Measurements from ENCODE around the gene P2RY2. TPM values are rescaled to one million over a fixed set of nuclear protein-coding genes. Genes with fewer than 3 reads are reported as not detected.

P2RY2 gene
- total RNA-seq, 1 experiment from 2014 or later = 22.5 TPM

- POLR2A ChIA-PET (ENCODE audit: unreplicated experiment) = no interaction called here
- H3K4me2 ChIP-seq = no peak overlapping the region
- H3K4me1 ChIP-seq (replicated peaks; ENCODE audit: insufficient read depth) = peaks cover 46% of the 10 kb centered on the region
- CTCF ChIA-PET = no interaction called here
- BruUV-seq (replicated peaks) = no TSS peak
- no peaks in the 10 kb centered on the region for H3K27me3 ChIP-seq (ENCODE audit: insufficient read depth, low read depth)
- no peak overlapping the region for H3K27ac ChIP-seq
- no peaks in the 10 kb centered on the region for H3K36me3 ChIP-seq (ENCODE audit: low read depth)
- H3K79me2 ChIP-seq (ENCODE audit: low read depth) = peaks cover 28% of the 10 kb centered on the region
- H3K9me3 ChIP-seq (ENCODE audit: insufficient read depth, low read depth) = no peaks in the 10 kb centered on the region
- DNase-seq = no peak
- TF ChIP-seq EZH2 (IDR thresholded peaks at IDR 0.05; ENCODE audit: low read depth) = no peak
- TF ChIP-seq CTCF (conservative IDR thresholded peaks at IDR 0.05) = no peak
- H3K9me2 ChIP-seq (ENCODE audit: insufficient read depth) = no peaks in the 10 kb centered on the region
- intact Hi-C loops (cut with micrococcal nuclease; ENCODE audit: unreplicated experiment) = no loop called here
- no peak overlapping the region for H3K4me3 ChIP-seq
- H4K20me1 ChIP-seq (ENCODE audit: insufficient read depth) = no peaks in the 10 kb centered on the region
- H2AFZ ChIP-seq = no peak overlapping the region
- H3F3A ChIP-seq (ENCODE audit: insufficient read depth, low read depth) = peaks cover 9% of the 10 kb centered on the region
Measured at GRCh38 chr11:73215191-73216134, 2.6 kb upstream of the P2RY2 start.

- Histone ChIP-seq H2AFZ (no peak overlapping the region), H3K4me3 (peak overlapping the region; percentile 69; the same call in 1 of the 2 replicates), H3K79me2 (ENCODE audit: low read depth) (peaks cover 38% of the 10 kb centered on the region), H3K27ac (no peak overlapping the region), H3K4me2 (peak overlapping the region; percentile 97), H3K27me3 (ENCODE audit: insufficient read depth, low read depth) (no peaks in the 10 kb centered on the region), H3K9me3 (ENCODE audit: insufficient read depth, low read depth) (no peaks in the 10 kb centered on the region), H3K4me1 (replicated peaks; ENCODE audit: insufficient read depth) (peaks cover 51% of the 10 kb centered on the region), H3F3A (ENCODE audit: insufficient read depth, low read depth) (peaks cover 5% of the 10 kb centered on the region; the same call in 1 of the 2 replicates), H4K20me1 (ENCODE audit: insufficient read depth) (no peaks in the 10 kb centered on the region), H3K36me3 (ENCODE audit: low read depth) (no peaks in the 10 kb centered on the region; the same call in 1 of the 2 replicates), H3K9me2 (ENCODE audit: insufficient read depth) (no peaks in the 10 kb centered on the region)
- CTCF ChIA-PET = no interaction called here
- no TSS peak for BruUV-seq (replicated peaks)
- no peak for DNase-seq
- TF ChIP-seq CTCF (conservative IDR thresholded peaks at IDR 0.05) = no peak
- TF ChIP-seq EZH2 (IDR thresholded peaks at IDR 0.05; ENCODE audit: low read depth) = no peak
- POLR2A ChIA-PET (ENCODE audit: unreplicated experiment) = no interaction called here
- intact Hi-C loops (cut with micrococcal nuclease; ENCODE audit: unreplicated experiment) = no loop called here
Measured at GRCh38 chr11:73216465-73216864, 1.6 kb upstream of the P2RY2 start.

- H3K27ac ChIP-seq = peak overlapping the region; percentile 46
- CTCF ChIA-PET = interaction anchor here (0.6 to 1.5 kb wide), 3 partner anchors 30 to 265 kb away, joined by 3 to 7 read pairs (median 4); no protein-coding TSS in a partner anchor
- BruUV-seq (replicated peaks) = TSS peak; percentile 63
Measured at GRCh38 chr11:73217131-73217809, 811 bp upstream of the P2RY2 start.

More at GRCh38 chr11:73217131-73217809, 811 bp upstream of the P2RY2 start:
- Histone ChIP-seq H3F3A (ENCODE audit: insufficient read depth, low read depth) (peaks cover 5% of the 10 kb centered on the region; the same call in 1 of the 2 replicates), H3K4me3 (peak overlapping the region; percentile 69), H3K36me3 (ENCODE audit: low read depth) (no peaks in the 10 kb centered on the region; the same call in 1 of the 2 replicates), H3K9me2 (ENCODE audit: insufficient read depth) (no peaks in the 10 kb centered on the region), H3K27me3 (ENCODE audit: insufficient read depth, low read depth) (no peaks in the 10 kb centered on the region), H4K20me1 (ENCODE audit: insufficient read depth) (no peaks in the 10 kb centered on the region), H2AFZ (peak overlapping the region; percentile 76), H3K4me1 (replicated peaks; ENCODE audit: insufficient read depth) (peaks cover 51% of the 10 kb centered on the region), H3K4me2 (peak overlapping the region; percentile 97), H3K9me3 (ENCODE audit: insufficient read depth, low read depth) (no peaks in the 10 kb centered on the region), H3K79me2 (ENCODE audit: low read depth) (peaks cover 44% of the 10 kb centered on the region)
- no peak for DNase-seq
- TF ChIP-seq EZH2 (IDR thresholded peaks at IDR 0.05; ENCODE audit: low read depth) (no peak), CTCF (conservative IDR thresholded peaks at IDR 0.05) (no peak)
- POLR2A ChIA-PET (ENCODE audit: unreplicated experiment) = interaction anchor here (0.6 kb wide), 1 partner anchor 17 kb away, joined by 5 read pairs; no protein-coding TSS in a partner anchor
- intact Hi-C loops (cut with micrococcal nuclease; ENCODE audit: unreplicated experiment) = no loop called here

Measured in PC-9 (cell line).